HepG2 (cell line): ENCODE data around the gene FMNL2. TPM values are rescaled to one million over a fixed set of nuclear protein-coding genes. Genes with fewer than 3 reads are reported as not detected.

Experiments
- CHD4 ChIP-seq: fragments of 200-600 bp; sonication (generic); IDR thresholded peaks from 2 replicates; pipeline ENCODE4 v1.7.0; 2017; ENCODE audit warnings: mild to moderate bottlenecking, low read length, borderline replicate concordance
- CREB1 ChIP-seq, 2 experiments: fragments of 450-650 bp in 1 of 2; IDR thresholded peaks; 2 replicates each; pipeline ENCODE4 v1.6.1; 2016 to 2017; ENCODE audit warnings: control low read depth in 1 of 2, mild to moderate bottlenecking in 1 of 2, missing compliant biosample characterization in 1 of 2, missing genetic modification characterization in 1 of 2
- ZNF510 ChIP-seq: sonication (generic); formaldehyde crosslinking; IDR thresholded peaks from 2 replicates; pipeline ENCODE4 v1.4.0; 2020; ENCODE audit warnings: low read depth, mild to moderate bottlenecking, missing genetic modification reagents
- ZNF552 ChIP-seq: sonication (generic); formaldehyde crosslinking; IDR thresholded peaks from 2 replicates; pipeline ENCODE4 v1.9.0; 2022; ENCODE audit warnings: missing genetic modification reagents, mild to moderate bottlenecking, borderline replicate concordance
- polyA plus RNA-seq, 8 experiments: library from polyadenylated mRNA; depleted of rRNA in 3 of 8; stranded (reverse) in 7 of 8; unstranded in 1 of 8; fragments of >200 nt; fragmentation: Illumina TruSeq in 4 of 8; extraction: Trizol in 4 of 8; gene quantifications; 2 replicates each; pipeline versions ENCODE4 v1.2.1 to v1.2.3, GENCODE V29; 2011 to 2016; ENCODE audit warnings: low read depth in 4 of 8, missing spikeins in 1 of 8, mixed read lengths in 1 of 8; ENCODE audit not compliant: insufficient read depth in 1 of 8
- total RNA-seq, 5 experiments: library from RNA; depleted of rRNA; stranded (reverse); fragments of >200 nt; fragmentation: Illumina TruSeq; extraction: Trizol; gene quantifications; 2 replicates each; pipeline ENCODE4 v1.2.3, GENCODE V29; 2016; ENCODE audit warnings: low read depth in 1 of 5
- TF ChIP-seq, protein P1 (sequence below): sonication (generic); formaldehyde crosslinking; IDR thresholded peaks from 2 replicates; pipeline ENCODE4 v1.4.0; 2020; ENCODE audit warnings: missing genetic modification reagents
- TF ChIP-seq, protein P2 (sequence below): sonication (generic); formaldehyde crosslinking; IDR thresholded peaks from 2 replicates; pipeline ENCODE4 v1.5.0; 2020; ENCODE audit warnings: missing genetic modification reagents
- TF ChIP-seq, protein P3 (sequence below): IDR thresholded peaks from 2 replicates; pipeline ENCODE4 v1.6.1; 2016; ENCODE audit warnings: low read depth, missing genetic modification reagents, missing compliant biosample characterization

Gene FMNL2
- total and polyA plus RNA-seq, 2 of the 13 experiments (the other 11 are each of a cell fraction or from before 2014, with no cell fraction given), result 66.5 to 67.7 TPM

DNA sequence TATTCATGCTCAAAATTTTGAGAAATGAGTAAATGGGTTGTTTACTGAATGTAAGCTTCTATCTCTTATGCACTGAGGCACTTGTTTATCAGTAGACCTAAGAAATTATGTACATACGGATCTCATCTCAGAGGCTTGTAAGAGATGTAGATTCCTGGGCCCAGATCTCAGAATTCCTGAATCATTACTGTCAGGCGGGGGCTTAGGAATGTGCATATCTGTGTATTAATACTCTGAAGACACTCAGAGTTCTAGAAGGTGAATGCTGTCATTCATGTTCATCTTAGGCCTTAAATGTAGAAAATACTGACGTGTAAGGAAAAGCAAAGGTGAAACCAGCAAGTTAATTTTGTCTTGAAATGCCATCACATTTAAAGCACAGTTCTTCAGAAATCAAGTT lies 169.6 kb downstream of the FMNL2 start (continued):
- TF ChIP-seq, protein P1, sequence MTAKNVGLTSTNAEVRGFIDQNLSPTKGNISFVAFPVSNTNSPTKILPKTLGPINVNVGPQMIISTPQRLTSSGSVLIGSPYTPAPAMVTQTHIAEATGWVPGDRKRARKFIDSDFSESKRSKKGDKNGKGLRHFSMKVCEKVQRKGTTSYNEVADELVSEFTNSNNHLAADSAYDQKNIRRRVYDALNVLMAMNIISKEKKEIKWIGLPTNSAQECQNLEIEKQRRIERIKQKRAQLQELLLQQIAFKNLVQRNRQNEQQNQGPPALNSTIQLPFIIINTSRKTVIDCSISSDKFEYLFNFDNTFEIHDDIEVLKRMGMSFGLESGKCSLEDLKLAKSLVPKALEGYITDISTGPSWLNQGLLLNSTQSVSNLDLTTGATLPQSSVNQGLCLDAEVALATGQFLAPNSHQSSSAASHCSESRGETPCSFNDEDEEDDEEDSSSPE (CRISPR knock-in tag), result no peak
- TF ChIP-seq CREB1 (IDR thresholded peaks at IDR 0.05) (no peak), CREB1 (CRISPR knock-in tag; IDR thresholded peaks at IDR 0.05) (no peak), CHD4 (no peak), ZNF510 (CRISPR knock-in tag) (no peak), ZNF552 (CRISPR knock-in tag) (no peak)
- TF ChIP-seq, protein P2, sequence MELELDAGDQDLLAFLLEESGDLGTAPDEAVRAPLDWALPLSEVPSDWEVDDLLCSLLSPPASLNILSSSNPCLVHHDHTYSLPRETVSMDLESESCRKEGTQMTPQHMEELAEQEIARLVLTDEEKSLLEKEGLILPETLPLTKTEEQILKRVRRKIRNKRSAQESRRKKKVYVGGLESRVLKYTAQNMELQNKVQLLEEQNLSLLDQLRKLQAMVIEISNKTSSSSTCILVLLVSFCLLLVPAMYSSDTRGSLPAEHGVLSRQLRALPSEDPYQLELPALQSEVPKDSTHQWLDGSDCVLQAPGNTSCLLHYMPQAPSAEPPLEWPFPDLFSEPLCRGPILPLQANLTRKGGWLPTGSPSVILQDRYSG (CRISPR knock-in tag), result no peak
- TF ChIP-seq, protein P3, sequence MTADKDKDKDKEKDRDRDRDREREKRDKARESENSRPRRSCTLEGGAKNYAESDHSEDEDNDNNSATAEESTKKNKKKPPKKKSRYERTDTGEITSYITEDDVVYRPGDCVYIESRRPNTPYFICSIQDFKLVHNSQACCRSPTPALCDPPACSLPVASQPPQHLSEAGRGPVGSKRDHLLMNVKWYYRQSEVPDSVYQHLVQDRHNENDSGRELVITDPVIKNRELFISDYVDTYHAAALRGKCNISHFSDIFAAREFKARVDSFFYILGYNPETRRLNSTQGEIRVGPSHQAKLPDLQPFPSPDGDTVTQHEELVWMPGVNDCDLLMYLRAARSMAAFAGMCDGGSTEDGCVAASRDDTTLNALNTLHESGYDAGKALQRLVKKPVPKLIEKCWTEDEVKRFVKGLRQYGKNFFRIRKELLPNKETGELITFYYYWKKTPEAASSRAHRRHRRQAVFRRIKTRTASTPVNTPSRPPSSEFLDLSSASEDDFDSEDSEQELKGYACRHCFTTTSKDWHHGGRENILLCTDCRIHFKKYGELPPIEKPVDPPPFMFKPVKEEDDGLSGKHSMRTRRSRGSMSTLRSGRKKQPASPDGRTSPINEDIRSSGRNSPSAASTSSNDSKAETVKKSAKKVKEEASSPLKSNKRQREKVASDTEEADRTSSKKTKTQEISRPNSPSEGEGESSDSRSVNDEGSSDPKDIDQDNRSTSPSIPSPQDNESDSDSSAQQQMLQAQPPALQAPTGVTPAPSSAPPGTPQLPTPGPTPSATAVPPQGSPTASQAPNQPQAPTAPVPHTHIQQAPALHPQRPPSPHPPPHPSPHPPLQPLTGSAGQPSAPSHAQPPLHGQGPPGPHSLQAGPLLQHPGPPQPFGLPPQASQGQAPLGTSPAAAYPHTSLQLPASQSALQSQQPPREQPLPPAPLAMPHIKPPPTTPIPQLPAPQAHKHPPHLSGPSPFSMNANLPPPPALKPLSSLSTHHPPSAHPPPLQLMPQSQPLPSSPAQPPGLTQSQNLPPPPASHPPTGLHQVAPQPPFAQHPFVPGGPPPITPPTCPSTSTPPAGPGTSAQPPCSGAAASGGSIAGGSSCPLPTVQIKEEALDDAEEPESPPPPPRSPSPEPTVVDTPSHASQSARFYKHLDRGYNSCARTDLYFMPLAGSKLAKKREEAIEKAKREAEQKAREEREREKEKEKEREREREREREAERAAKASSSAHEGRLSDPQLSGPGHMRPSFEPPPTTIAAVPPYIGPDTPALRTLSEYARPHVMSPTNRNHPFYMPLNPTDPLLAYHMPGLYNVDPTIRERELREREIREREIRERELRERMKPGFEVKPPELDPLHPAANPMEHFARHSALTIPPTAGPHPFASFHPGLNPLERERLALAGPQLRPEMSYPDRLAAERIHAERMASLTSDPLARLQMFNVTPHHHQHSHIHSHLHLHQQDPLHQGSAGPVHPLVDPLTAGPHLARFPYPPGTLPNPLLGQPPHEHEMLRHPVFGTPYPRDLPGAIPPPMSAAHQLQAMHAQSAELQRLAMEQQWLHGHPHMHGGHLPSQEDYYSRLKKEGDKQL (CRISPR knock-in tag), result no peak
- TF ChIP-seq, all 625 proteins: peak for 0
